K562 (cell line): ENCODE measurements around the gene ITPR2. TPM values are rescaled to one million over a fixed set of nuclear protein-coding genes. Genes with fewer than 3 reads are reported as not detected.
A peak's percentile ranks its signal among the peaks of the same experiment; 100 is the strongest.

Source experiments
- ATAC-seq: fragments of 200-7000 bp; cut with Tn5 transposase; 3 replicates; pipeline ENCODE4 v1.9.1; 2020; ENCODE audit warnings: moderate library complexity
- BruUV-seq: library from RNA; stranded (reverse); fragments of 400-500 nt; replicated peaks from 2 replicates; lab custom pipeline; 2021; lab: Mats Ljungman, UMichigan
- CTCF ChIA-PET: fragments of 300-600 bp; formaldehyde crosslinking; extraction: SDS; loops from one replicate; lab custom pipeline; 2021; ENCODE audit warnings: low intra/inter-chr PET ratio; lab: Yijun Ruan, JAX
- POLR2A ChIA-PET: fragments of 300-600, 350-650 bp; sonication (Branson Sonifier 250); formaldehyde crosslinking; extraction: SDS; loops from one replicate; lab custom pipeline; 2021; ENCODE audit warnings: antibody characterized with exemption, inconsistent platforms; lab: Yijun Ruan, JAX
- DNase-seq, 4 experiments: peaks; one replicate each; pipeline versions ENCODE4 v3.0.0 to v3.0.0-alpha.2; 2011 to 2018; ENCODE audit warnings: low spot score in 3 of 4, mixed read lengths in 3 of 4; ENCODE audit errors: extremely low read depth in 1 of 4
- FAIRE-seq: peaks from 2 replicates; lab custom pipeline; 2011; peaks lifted over from hg19 to GRCh38; lab: Jason Lieb, UNC
- H2AFZ ChIP-seq: 2 replicates; pipeline ENCODE4 v1.6.0; 2011; ENCODE audit warnings: low read depth, low read length, control low read depth, inconsistent platforms
- H3K27ac ChIP-seq: fragments of 200-600 bp; 3 replicates; pipeline ENCODE4 v1.8.0; 2011; ENCODE audit warnings: low read depth, mild to moderate bottlenecking, control low read depth, inconsistent platforms, low read length, moderate library complexity, mixed read lengths; ENCODE audit errors: extremely low read depth
- H3K27me3 ChIP-seq, 2 experiments: fragments of 300-600 bp in 1 of 2; 2 replicates in 1 of 2; 3 replicates in 1 of 2; pipeline versions ENCODE4 v1.6.0 to v1.8.0; 2011; ENCODE audit warnings: inconsistent platforms in 2 of 2, low read length in 2 of 2, mild to moderate bottlenecking in 1 of 2, mixed read lengths in 1 of 2, moderate library complexity in 1 of 2; ENCODE audit not compliant: control insufficient read depth in 2 of 2, insufficient read depth in 2 of 2
- H3K36me3 ChIP-seq: fragments of 300-600 bp; 3 replicates; pipeline ENCODE4 v1.8.0; 2011; ENCODE audit warnings: mild to moderate bottlenecking, low read length, inconsistent platforms; ENCODE audit not compliant: control insufficient read depth, insufficient read depth
- H3K4me1 ChIP-seq, 2 experiments: fragments of 200-600 bp in 1 of 2; replicated peaks in 1 of 2; 2 replicates in 1 of 2; 3 replicates in 1 of 2; pipeline versions ENCODE4 v1.5.1 to v1.8.0; 2011; ENCODE audit warnings: inconsistent platforms in 2 of 2, low read length in 2 of 2, mild to moderate bottlenecking in 1 of 2, mixed read lengths in 1 of 2, moderate library complexity in 1 of 2; ENCODE audit not compliant: control insufficient read depth in 2 of 2, insufficient read depth in 2 of 2
- H3K4me2 ChIP-seq: 2 replicates; pipeline ENCODE4 v1.6.1; 2011; ENCODE audit warnings: low read length, control low read depth, inconsistent platforms, mixed read lengths; ENCODE audit not compliant: insufficient read depth
- H3K4me3 ChIP-seq: fragments of 200-600 bp; sonication (generic), shearing (Covaris generic); 2 replicates; pipeline ENCODE4 v1.5.1; 2016; ENCODE audit warnings: control low read depth, inconsistent platforms
- H3K79me2 ChIP-seq: fragments of 200-600 bp; 3 replicates; pipeline ENCODE4 v1.8.0; 2011; ENCODE audit warnings: low read length, inconsistent platforms; ENCODE audit not compliant: control insufficient read depth, insufficient read depth
- H3K9ac ChIP-seq, 2 experiments: 2 replicates each; pipeline versions ENCODE4 v1.6.0 to v1.6.1; 2011; ENCODE audit warnings: low read depth in 2 of 2, low read length in 2 of 2, control low read depth in 1 of 2, inconsistent platforms in 1 of 2, mild to moderate bottlenecking in 1 of 2, mixed read lengths in 1 of 2; ENCODE audit not compliant: insufficient read depth in 1 of 2
- H3K9me1 ChIP-seq: one replicate; pipeline ENCODE4 v1.6.0; 2011; ENCODE audit warnings: inconsistent platforms, mild to moderate bottlenecking, low read length, moderate library complexity; ENCODE audit not compliant: control insufficient read depth, insufficient read depth
- H3K9me3 ChIP-seq: replicated peaks from 2 replicates; pipeline ENCODE4 v1.5.1; 2011; ENCODE audit warnings: low read depth, low read length, inconsistent platforms; ENCODE audit not compliant: control insufficient read depth, insufficient read depth
- H4K20me1 ChIP-seq: replicated peaks from 2 replicates; pipeline ENCODE4 v1.6.1; 2011; ENCODE audit warnings: low read length, inconsistent platforms, mixed read lengths; ENCODE audit not compliant: control insufficient read depth, insufficient read depth
- BACH1 ChIP-seq: fragments of 200-800 bp; sonication (Bioruptor generic); IDR thresholded peaks from 2 replicates; pipeline ENCODE4 v1.6.1; 2016; ENCODE audit warnings: missing genetic modification characterization, missing compliant biosample characterization
- DNMT1 ChIP-seq: fragments of 450-650 bp; IDR thresholded peaks from 2 replicates; pipeline ENCODE4 v1.6.1; 2016; ENCODE audit warnings: antibody characterized with exemption, mild to moderate bottlenecking
- ETV6 ChIP-seq, 3 experiments: fragments of 150-350 bp in 1 of 3; sonication (generic) in 1 of 3; formaldehyde crosslinking in 1 of 3; IDR thresholded peaks; 2 replicates each; pipeline versions ENCODE4 v1.6.1 to v1.8.0; 2014 to 2022; ENCODE audit warnings: borderline replicate concordance in 2 of 3, low read depth in 2 of 3, antibody characterized with exemption in 1 of 3, low read length in 1 of 3, mild to moderate bottlenecking in 1 of 3, missing genetic modification reagents in 1 of 3
- RBM25 ChIP-seq: fragments of 200-400 bp; formaldehyde crosslinking; IDR thresholded peaks from 2 replicates; pipeline ENCODE4 v1.6.1; 2018; ENCODE audit warnings: low read length, low read depth, moderate library complexity; ENCODE audit not compliant: severe bottlenecking
- ZFP36 ChIP-seq: fragments of 150-350 bp; IDR thresholded peaks from 2 replicates; pipeline ENCODE4 v1.6.1; 2018; ENCODE audit warnings: low read length, low read depth; ENCODE audit not compliant: partially characterized antibody
- ZNF253 ChIP-seq: fragments of 250-450 bp; sonication (Bioruptor Pico); conservative IDR thresholded peaks from 2 replicates; pipeline ENCODE4 v1.6.1; 2021; ENCODE audit warnings: mild to moderate bottlenecking
- WGBS: fragments of 100-300 bp; shearing (Covaris generic); methylation state at CpG from one replicate; pipeline ENCODE4 v1.1.6; 2016; ENCODE audit warnings: low coverage, mixed read lengths; ENCODE audit not compliant: insufficient coverage; ENCODE audit errors: missing lambda C conversion rate; 5-methylcytosine and 5-hydroxymethylcytosine counted together
- in situ Hi-C: fragments of 300-500 bp; cut with MboI; formaldehyde crosslinking; loops from 4 replicates; pipeline ENCODE4 v1.15.0; 2018; ENCODE audit warnings: inconsistent platforms, mixed read lengths
- intact Hi-C: fragments of 100-400 bp; cut with micrococcal nuclease; formaldehyde crosslinking; loops from 2 replicates; pipeline ENCODE4 v1.14.2; 2022
- polyA plus RNA-seq, 8 experiments: library from polyadenylated mRNA; depleted of rRNA in 4 of 8; stranded (reverse) in 5 of 8; unstranded in 3 of 8; fragments of >200 nt; fragmentation: Nextera tagmentation in 2 of 8; fragmentation: Illumina TruSeq in 1 of 8; extraction: Ambion mirVana in 2 of 8; extraction: Trizol in 1 of 8; gene quantifications; 2 replicates each; pipeline versions ENCODE4 v1.2.1 to v1.2.3, GENCODE V29; 2011 to 2014; ENCODE audit warnings: inconsistent platforms in 1 of 8, missing spikeins in 1 of 8
- total RNA-seq, 7 experiments: library from RNA; depleted of rRNA in 6 of 7; stranded (reverse); fragments of >200 nt in 6 of 7; fragmentation: Illumina TruSeq in 2 of 7; extraction: Trizol in 2 of 7; gene quantifications; 2 replicates each; pipeline versions ENCODE4 v1.2.1 to v1.2.3, GENCODE V29; 2011 to 2021; ENCODE audit warnings: low replicate concordance in 1 of 7

ITPR2 gene
- total and polyA plus RNA-seq, 9 of the 15 experiments (the other 6 are each of a cell fraction or from before 2014, with no cell fraction given): 0.21 to 3.3 (median 0.95) TPM

DNA sequence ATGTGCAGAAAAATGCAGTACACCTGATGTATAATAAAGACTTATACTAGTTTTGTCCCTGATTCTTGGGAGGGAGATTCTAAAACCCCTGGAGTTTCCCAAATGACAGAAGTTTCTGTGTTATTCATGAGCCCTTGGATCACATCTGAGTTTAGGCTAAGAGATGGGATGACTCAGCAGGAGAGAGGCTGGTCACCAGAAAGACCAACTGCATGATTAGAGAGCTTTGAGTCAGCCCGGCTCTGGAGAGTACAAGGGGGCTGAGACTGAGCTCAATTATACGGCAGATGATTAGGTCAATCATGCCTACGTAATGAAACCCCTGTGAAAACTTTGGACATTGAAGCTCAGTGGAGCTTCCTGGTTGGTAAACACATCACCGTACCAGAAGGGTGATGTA, 463.4 kb downstream of the ITPR2 start (continued):
- no peak for TF ChIP-seq ZNF253 (CRISPR knock-in tag)
- TF ChIP-seq BACH1: peak; percentile 65; the same call in 1 of the 2 replicates
- TF ChIP-seq DNMT1: no peak

DNA sequence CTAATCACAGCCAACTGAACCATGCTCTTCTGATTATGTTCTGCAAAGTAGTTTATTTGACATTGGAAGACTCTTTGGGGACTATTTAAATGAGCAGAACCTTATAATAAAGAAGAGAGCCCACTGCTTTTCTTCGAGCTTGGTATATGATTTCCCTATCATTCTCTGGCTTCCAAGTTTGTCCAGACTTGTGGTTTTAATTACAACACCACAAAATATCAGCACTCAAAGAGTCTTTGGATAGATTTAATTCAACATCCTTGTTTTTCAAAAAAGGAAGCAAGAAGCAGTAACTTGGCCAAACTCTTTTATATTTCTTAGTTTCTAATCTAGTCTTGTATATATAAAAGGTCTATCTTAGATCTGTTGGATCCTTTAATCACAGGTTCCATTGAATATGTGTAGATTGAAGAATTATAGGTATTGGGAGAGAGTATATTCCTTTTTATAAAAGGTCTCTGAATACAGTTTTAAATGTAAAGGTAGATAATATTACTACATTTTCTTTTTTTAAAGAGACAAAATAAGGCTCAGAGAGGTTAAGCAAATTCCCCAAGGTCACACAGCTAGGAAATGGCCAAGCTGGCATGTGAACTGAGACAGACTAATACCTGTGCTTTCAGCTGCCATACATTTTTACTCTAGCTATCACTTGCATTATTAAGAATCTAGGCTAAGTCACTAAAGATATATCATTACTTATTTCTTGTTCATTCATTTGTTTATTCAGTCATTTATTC, 464.8 kb downstream of the ITPR2 start:
- WGBS: 0% methylated on average over 1 of the region's 1 CpG
- DNase-seq (no peak), ATAC-seq (no peak), FAIRE-seq (no peak)
- ChIA-PET CTCF (no interaction called here), POLR2A (interaction anchor here (0.6 kb wide), 1 partner anchor 139 kb away, joined by 3 read pairs; no protein-coding TSS in a partner anchor)
- Histone ChIP-seq H3K27ac (no peak overlapping the region), H3K36me3 (no peaks in the 10 kb centered on the region), H2AFZ (no peak overlapping the region), H3K4me2 (no peak overlapping the region), H3K9ac (no peak overlapping the region), H3K9me3 (no peaks in the 10 kb centered on the region), H3K4me3 (no peak overlapping the region), H3K27me3 (no peaks in the 10 kb centered on the region), H3K4me1 (no peaks in the 10 kb centered on the region; a peak in 1 of 5 replicates), H3K9me1 (no peaks in the 10 kb centered on the region), H3K79me2 (no peaks in the 10 kb centered on the region), H4K20me1 (no peaks in the 10 kb centered on the region)
- no TSS peak for BruUV-seq
- TF ChIP-seq ETV6 (IDR thresholded peaks at IDR 0.05; ENCODE audit: borderline replicate concordance in 1 of 2, low read depth in 2 of 2, low read length in 1 of 2): no peak
- TF ChIP-seq ETV6 (CRISPR knock-in tag; IDR thresholded peaks at IDR 0.05; ENCODE audit: borderline replicate concordance): no peak
- TF ChIP-seq ZFP36: peak; percentile 24
- peak; percentile 90 for TF ChIP-seq RBM25
- in situ Hi-C loops: no loop called here
- intact Hi-C loops: no loop called here
